Astrocyte (in vitro differentiated cells and primary cell): ENCODE measurements around the gene MIAT. TPM values are rescaled to one million over a fixed set of nuclear protein-coding genes. Genes with fewer than 3 reads are reported as not detected.
"Not testable (repeated sequence)": the region's sequence is repeated elsewhere in the genome, so short reads cannot be mapped to it uniquely, and the experiment has no call there.

Experiments used
- DNase-seq: peaks from one replicate; pipeline ENCODE4 v3.0.0-alpha.2; 2010; ENCODE audit warnings: low read depth
- FAIRE-seq: peaks from 2 replicates; lab custom pipeline; 2011; peaks lifted over from hg19 to GRCh38; lab: Jason Lieb, UNC
- H2AFZ ChIP-seq: 2 replicates; pipeline ENCODE4 v1.6.0; 2012; ENCODE audit warnings: low read depth, low read length, inconsistent platforms
- H3K27ac ChIP-seq: 2 replicates; pipeline ENCODE4 v1.5.1; 2011; ENCODE audit warnings: low read depth, low read length, inconsistent platforms
- H3K27me3 ChIP-seq: 2 replicates; pipeline ENCODE4 v1.6.0; 2011; ENCODE audit warnings: low read length, inconsistent platforms; ENCODE audit not compliant: insufficient read depth
- H3K36me3 ChIP-seq: 2 replicates; pipeline ENCODE4 v1.5.1; 2011; ENCODE audit warnings: low read length, inconsistent platforms; ENCODE audit not compliant: insufficient read depth
- H3K4me1 ChIP-seq: 2 replicates; pipeline ENCODE4 v1.5.1; 2011; ENCODE audit warnings: low read length, inconsistent platforms; ENCODE audit not compliant: insufficient read depth
- H3K4me2 ChIP-seq: 2 replicates; pipeline ENCODE4 v1.6.0; 2012; ENCODE audit warnings: low read length, inconsistent platforms
- H3K4me3 ChIP-seq: 2 replicates; pipeline ENCODE4 v1.5.1; 2011; ENCODE audit warnings: low read depth, mild to moderate bottlenecking, low read length, inconsistent platforms; ENCODE audit not compliant: insufficient read depth
- H3K79me2 ChIP-seq: 2 replicates; pipeline ENCODE4 v1.6.0; 2012; ENCODE audit warnings: mild to moderate bottlenecking, low read length, inconsistent platforms; ENCODE audit not compliant: insufficient read depth
- H3K9ac ChIP-seq: 2 replicates; pipeline ENCODE4 v1.6.0; 2012; ENCODE audit warnings: mild to moderate bottlenecking, low read length, inconsistent platforms
- H3K9me3 ChIP-seq: 2 replicates; pipeline ENCODE4 v1.5.1; 2012; ENCODE audit warnings: low read depth, mild to moderate bottlenecking, low read length, inconsistent platforms; ENCODE audit not compliant: insufficient read depth
- H4K20me1 ChIP-seq: 2 replicates; pipeline ENCODE4 v1.6.0; 2012; ENCODE audit warnings: low read length, inconsistent platforms; ENCODE audit not compliant: insufficient read depth
- H3K27ac Mint-ChIP-seq: one replicate; pipeline ENCODE4 v1.8.0; 2021; ENCODE audit warnings: mild to moderate bottlenecking, mixed read lengths; ENCODE audit not compliant: unreplicated experiment
- H3K27me3 Mint-ChIP-seq: one replicate; pipeline ENCODE4 v1.8.0; 2021; ENCODE audit warnings: low read depth, mixed read lengths; ENCODE audit not compliant: unreplicated experiment
- H3K36me3 Mint-ChIP-seq: one replicate; pipeline ENCODE4 v1.8.0; 2021; ENCODE audit warnings: low read depth, mixed read lengths; ENCODE audit not compliant: unreplicated experiment
- H3K4me1 Mint-ChIP-seq: one replicate; pipeline ENCODE4 v1.8.0; 2021; ENCODE audit warnings: low read depth, mixed read lengths; ENCODE audit not compliant: unreplicated experiment
- H3K4me3 Mint-ChIP-seq: one replicate; pipeline ENCODE4 v1.8.0; 2021; ENCODE audit warnings: mild to moderate bottlenecking, moderate library complexity, mixed read lengths; ENCODE audit not compliant: unreplicated experiment
- H3K9me3 Mint-ChIP-seq: one replicate; pipeline ENCODE4 v1.8.0; 2021; ENCODE audit warnings: mild to moderate bottlenecking, mixed read lengths; ENCODE audit not compliant: unreplicated experiment
- CTCF ChIP-seq: IDR thresholded peaks from 2 replicates; pipeline ENCODE4 v1.5.1; 2011; ENCODE audit warnings: low read depth, mild to moderate bottlenecking, inconsistent platforms, low read length, moderate library complexity; ENCODE audit not compliant: insufficient read depth
- EZH2 ChIP-seq: IDR thresholded peaks from 2 replicates; pipeline ENCODE4 v1.6.1; 2012; ENCODE audit warnings: mild to moderate bottlenecking, low read length, inconsistent platforms; ENCODE audit not compliant: insufficient read depth
- total RNA-seq: library from RNA; stranded (reverse); gene quantifications from 2 replicates; pipeline ENCODE4 v1.2.1, GENCODE V29; 2021

MIAT gene
- total RNA-seq, 1 donor from 2014 or later = 22.8 TPM

GRCh38 chr22:26701323-26701722 lies 43.9 kb downstream of the MIAT start:
- Mint-ChIP-seq H3K27me3 (no peaks in the 10 kb centered on the region), H3K36me3 (peaks cover 24% of the 10 kb centered on the region), H3K4me1 (no peaks in the 10 kb centered on the region), H3K4me3 (no peak overlapping the region), H3K9me3 (peaks cover 4% of the 10 kb centered on the region), H3K27ac (no peak overlapping the region)
- Histone ChIP-seq H3K4me1 (no peaks in the 10 kb centered on the region), H3K79me2 (no peaks in the 10 kb centered on the region), H3K9ac (no peak overlapping the region), H3K4me3 (no peak overlapping the region), H3K9me3 (peaks cover 3% of the 10 kb centered on the region), H3K27me3 (no peaks in the 10 kb centered on the region), H3K4me2 (no peak overlapping the region), H3K27ac (no peak overlapping the region), H4K20me1 (no peaks in the 10 kb centered on the region), H3K36me3 (peaks cover 4% of the 10 kb centered on the region), H2AFZ (no peak overlapping the region)
- DNase-seq (no peak), FAIRE-seq (no peak)
- TF ChIP-seq EZH2 = no peak

GRCh38 chr22:26702906-26703830 lies 45.8 kb downstream of the MIAT start:
- H3K36me3 Mint-ChIP-seq = peaks cover 32% of the 10 kb centered on the region
- H3K4me1 Mint-ChIP-seq = no peaks in the 10 kb centered on the region
- FAIRE-seq = no peak
- Histone ChIP-seq H3K4me3 (no peak overlapping the region), H3K36me3 (peaks cover 4% of the 10 kb centered on the region), H4K20me1 (no peaks in the 10 kb centered on the region), H3K27me3 (no peaks in the 10 kb centered on the region), H3K9ac (no peak overlapping the region), H3K27ac (no peak overlapping the region), H3K9me3 (peaks cover 7% of the 10 kb centered on the region), H2AFZ (no peak overlapping the region), H3K79me2 (no peaks in the 10 kb centered on the region), H3K4me1 (no peaks in the 10 kb centered on the region), H3K4me2 (no peak overlapping the region)
- TF ChIP-seq EZH2 (no peak), CTCF (no peak)
- H3K9me3 Mint-ChIP-seq = peaks cover 12% of the 10 kb centered on the region
- H3K27ac Mint-ChIP-seq = no peak overlapping the region
- H3K4me3 Mint-ChIP-seq = no peak overlapping the region
- H3K27me3 Mint-ChIP-seq = no peaks in the 10 kb centered on the region
- DNase-seq = peak; percentile 86

GRCh38 chr22:26705379-26705778 lies 48.0 kb downstream of the MIAT start:
- H3K36me3 Mint-ChIP-seq = peaks cover 20% of the 10 kb centered on the region
- not testable (repeated sequence) for H3K9me3 Mint-ChIP-seq, H3K36me3 ChIP-seq, H3K4me3 ChIP-seq, H3K9ac ChIP-seq, H3K27ac Mint-ChIP-seq, H2AFZ ChIP-seq, H4K20me1 ChIP-seq, H3K9me3 ChIP-seq, H3K79me2 ChIP-seq, FAIRE-seq, H3K4me1 Mint-ChIP-seq, H3K27ac ChIP-seq, H3K4me3 Mint-ChIP-seq, DNase-seq, H3K27me3 ChIP-seq, H3K27me3 Mint-ChIP-seq, H3K4me2 ChIP-seq
- H3K4me1 ChIP-seq = peaks cover 14% of the 10 kb centered on the region
